Liver (tissue), 9 donors: Measurements from ENCODE around the gene FOXK2. TPM values are rescaled to one million over a fixed set of nuclear protein-coding genes. Genes with fewer than 3 reads are reported as not detected.

Source experiments
- DNase-seq: peaks from one replicate; pipeline ENCODE4 v3.0.0-alpha.2; 2017; ENCODE audit warnings: low spot score
- H3K27ac ChIP-seq, 2 donors: one replicate each; pipeline ENCODE4 v1.7.0; 2013; ENCODE audit warnings: inconsistent platforms in 2 of 2, low read length in 2 of 2, control low read depth in 1 of 2, low read depth in 1 of 2, mild to moderate bottlenecking in 1 of 2
- H3K27me3 ChIP-seq, 4 donors: one replicate each; pipeline versions ENCODE4 v1.6.1 to v1.7.0; 2013; ENCODE audit warnings: low read length in 3 of 4, inconsistent platforms in 1 of 4, mild to moderate bottlenecking in 1 of 4, moderate library complexity in 1 of 4; ENCODE audit not compliant: control insufficient read depth in 4 of 4, insufficient read depth in 4 of 4
- H3K36me3 ChIP-seq, 4 donors: one replicate each; pipeline versions ENCODE4 v1.6.1 to v1.7.0; 2013; ENCODE audit warnings: low read length in 3 of 4, mild to moderate bottlenecking in 3 of 4, low read depth in 1 of 4, moderate library complexity in 1 of 4; ENCODE audit not compliant: control insufficient read depth in 4 of 4, insufficient read depth in 3 of 4
- H3K4me1 ChIP-seq, 4 donors: one replicate each; pipeline versions ENCODE4 v1.6.1 to v1.7.0; 2013; ENCODE audit warnings: low read length in 3 of 4, mild to moderate bottlenecking in 3 of 4, moderate library complexity in 1 of 4; ENCODE audit not compliant: control insufficient read depth in 4 of 4, insufficient read depth in 4 of 4
- H3K4me3 ChIP-seq, 3 donors: one replicate each; pipeline versions ENCODE4 v1.6.1 to v1.7.0; 2013; ENCODE audit warnings: low read length in 3 of 3, control low read depth in 1 of 3, low read depth in 1 of 3, mild to moderate bottlenecking in 1 of 3
- H3K9ac ChIP-seq, 2 donors: one replicate each; pipeline ENCODE4 v1.7.0; 2013; ENCODE audit warnings: low read length in 2 of 2, mild to moderate bottlenecking in 2 of 2, moderate library complexity in 2 of 2, control low read depth in 1 of 2, low read depth in 1 of 2
- H3K9me3 ChIP-seq, 4 donors: one replicate each; pipeline versions ENCODE4 v1.6.1 to v1.7.0; 2013; ENCODE audit warnings: low read length in 3 of 4; ENCODE audit not compliant: control insufficient read depth in 4 of 4
- EGR1 ChIP-seq, 2 donors: IDR thresholded peaks; 2 replicates each; pipeline ENCODE4 v1.6.1; 2016 to 2018; ENCODE audit warnings: antibody characterized with exemption in 2 of 2, low read depth in 2 of 2
- FOXA1 ChIP-seq: IDR thresholded peaks from 2 replicates; pipeline ENCODE4 v1.6.1; 2016; ENCODE audit warnings: antibody characterized with exemption
- FOXA2 ChIP-seq: IDR thresholded peaks from 2 replicates; pipeline ENCODE4 v1.6.1; 2016; ENCODE audit warnings: antibody characterized with exemption
- GABPA ChIP-seq, 2 donors: IDR thresholded peaks in 1 of 2; conservative IDR thresholded peaks in 1 of 2; 2 replicates each; pipeline ENCODE4 v1.6.1; 2016; ENCODE audit warnings: antibody characterized with exemption in 2 of 2, mild to moderate bottlenecking in 1 of 2, moderate library complexity in 1 of 2
- HNF4A ChIP-seq, 2 donors: conservative IDR thresholded peaks; 2 replicates each; pipeline ENCODE4 v1.6.1; 2016; ENCODE audit warnings: antibody characterized with exemption in 2 of 2, mild to moderate bottlenecking in 2 of 2
- JUND ChIP-seq, 2 donors: IDR thresholded peaks; 2 replicates each; pipeline ENCODE4 v1.6.1; 2016; ENCODE audit warnings: antibody characterized with exemption in 2 of 2
- RAD21 ChIP-seq, 2 donors: IDR thresholded peaks; 2 replicates each; pipeline ENCODE4 v1.6.1; 2016; ENCODE audit warnings: antibody characterized with exemption in 2 of 2, mild to moderate bottlenecking in 2 of 2
- TAF1 ChIP-seq: conservative IDR thresholded peaks from 2 replicates; pipeline ENCODE4 v1.6.1; 2016; ENCODE audit warnings: antibody characterized with exemption, mild to moderate bottlenecking
- YY1 ChIP-seq: IDR thresholded peaks from 2 replicates; pipeline ENCODE4 v1.6.1; 2016; ENCODE audit warnings: antibody characterized with exemption, mild to moderate bottlenecking
- WGBS: extraction: QIAGEN DNeasy Blood & Tissue Kit; methylation state at CpG from one replicate; pipeline ENCODE4 v1.1.7; 2013; 5-methylcytosine and 5-hydroxymethylcytosine counted together
- polyA plus RNA-seq, 2 donors: library from polyadenylated mRNA; stranded (reverse) in 1 of 2; unstranded in 1 of 2; fragments of 200-250 nt in 1 of 2; fragments of >200 nt in 1 of 2; fragmentation: Nextera tagmentation in 1 of 2; extraction: Ambion mirVana in 1 of 2; gene quantifications; one replicate each; pipeline versions ENCODE4 v1.2.1 to v1.2.3, GENCODE V29; 2013 to 2015
- total RNA-seq, 2 donors: library from RNA; depleted of rRNA; stranded (reverse); fragments of >200 nt; gene quantifications; one replicate each; pipeline ENCODE4 v1.2.3, GENCODE V29; 2014
- TF ChIP-seq, protein P1 (sequence below): IDR thresholded peaks from 2 replicates; pipeline ENCODE4 v1.6.1; 2016; ENCODE audit warnings: antibody characterized with exemption
- TF ChIP-seq, protein P2 (sequence below): IDR thresholded peaks from 2 replicates; pipeline ENCODE4 v1.6.1; 2016; ENCODE audit warnings: antibody characterized with exemption
- TF ChIP-seq, protein P3 (sequence below): fragments of 150-350 bp; IDR thresholded peaks from 2 replicates; pipeline ENCODE4 v1.5.1; 2017; ENCODE audit warnings: improper control_type of control experiment, low read depth, low read length; ENCODE audit not compliant: missing input control
- donor health status: healthy.
- donor health status: healthy.
- donor health status: healthy.
- donor health status: healthy.
- donor health status: healthy.

FOXK2 gene
- total and polyA plus RNA-seq, 4 donors: 3.1 to 16.2 (median 10.8) TPM

- 88% methylated on average over 10 of the region's 10 CpGs for WGBS
- H3K9me3 ChIP-seq: no peaks in the 10 kb centered on the region
These were observed 100.1 kb downstream of the FOXK2 start for GRCh38 chr17:82619641-82620040.

GRCh38 chr17:82623707-82624106, 104.2 kb downstream of the FOXK2 start:
- no peak for DNase-seq
- no peaks in the 10 kb centered on the region for H3K27me3 ChIP-seq
- H3K4me3 ChIP-seq: no peak overlapping the region
- no peak overlapping the region for H3K9ac ChIP-seq
- TF ChIP-seq RAD21 (IDR thresholded peaks at IDR 0.05) (no peak), FOXA1 (no peak), HNF4A (conservative IDR thresholded peaks at IDR 0.05) (no peak), FOXA2 (no peak), YY1 (no peak), GABPA (IDR thresholded peaks at IDR 0.05 in 1 of 2, conservative IDR thresholded peaks at IDR 0.05 in 1 of 2) (no peak)
- TF ChIP-seq, protein P1, sequence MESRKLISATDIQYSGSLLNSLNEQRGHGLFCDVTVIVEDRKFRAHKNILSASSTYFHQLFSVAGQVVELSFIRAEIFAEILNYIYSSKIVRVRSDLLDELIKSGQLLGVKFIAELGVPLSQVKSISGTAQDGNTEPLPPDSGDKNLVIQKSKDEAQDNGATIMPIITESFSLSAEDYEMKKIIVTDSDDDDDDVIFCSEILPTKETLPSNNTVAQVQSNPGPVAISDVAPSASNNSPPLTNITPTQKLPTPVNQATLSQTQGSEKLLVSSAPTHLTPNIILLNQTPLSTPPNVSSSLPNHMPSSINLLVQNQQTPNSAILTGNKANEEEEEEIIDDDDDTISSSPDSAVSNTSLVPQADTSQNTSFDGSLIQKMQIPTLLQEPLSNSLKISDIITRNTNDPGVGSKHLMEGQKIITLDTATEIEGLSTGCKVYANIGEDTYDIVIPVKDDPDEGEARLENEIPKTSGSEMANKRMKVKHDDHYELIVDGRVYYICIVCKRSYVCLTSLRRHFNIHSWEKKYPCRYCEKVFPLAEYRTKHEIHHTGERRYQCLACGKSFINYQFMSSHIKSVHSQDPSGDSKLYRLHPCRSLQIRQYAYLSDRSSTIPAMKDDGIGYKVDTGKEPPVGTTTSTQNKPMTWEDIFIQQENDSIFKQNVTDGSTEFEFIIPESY: no peak
- TF ChIP-seq, protein P2, sequence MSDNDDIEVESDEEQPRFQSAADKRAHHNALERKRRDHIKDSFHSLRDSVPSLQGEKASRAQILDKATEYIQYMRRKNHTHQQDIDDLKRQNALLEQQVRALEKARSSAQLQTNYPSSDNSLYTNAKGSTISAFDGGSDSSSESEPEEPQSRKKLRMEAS: no peak
- TF ChIP-seq, protein P3, sequence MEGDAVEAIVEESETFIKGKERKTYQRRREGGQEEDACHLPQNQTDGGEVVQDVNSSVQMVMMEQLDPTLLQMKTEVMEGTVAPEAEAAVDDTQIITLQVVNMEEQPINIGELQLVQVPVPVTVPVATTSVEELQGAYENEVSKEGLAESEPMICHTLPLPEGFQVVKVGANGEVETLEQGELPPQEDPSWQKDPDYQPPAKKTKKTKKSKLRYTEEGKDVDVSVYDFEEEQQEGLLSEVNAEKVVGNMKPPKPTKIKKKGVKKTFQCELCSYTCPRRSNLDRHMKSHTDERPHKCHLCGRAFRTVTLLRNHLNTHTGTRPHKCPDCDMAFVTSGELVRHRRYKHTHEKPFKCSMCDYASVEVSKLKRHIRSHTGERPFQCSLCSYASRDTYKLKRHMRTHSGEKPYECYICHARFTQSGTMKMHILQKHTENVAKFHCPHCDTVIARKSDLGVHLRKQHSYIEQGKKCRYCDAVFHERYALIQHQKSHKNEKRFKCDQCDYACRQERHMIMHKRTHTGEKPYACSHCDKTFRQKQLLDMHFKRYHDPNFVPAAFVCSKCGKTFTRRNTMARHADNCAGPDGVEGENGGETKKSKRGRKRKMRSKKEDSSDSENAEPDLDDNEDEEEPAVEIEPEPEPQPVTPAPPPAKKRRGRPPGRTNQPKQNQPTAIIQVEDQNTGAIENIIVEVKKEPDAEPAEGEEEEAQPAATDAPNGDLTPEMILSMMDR: no peak
- WGBS: 90% methylated on average over 15 of the region's 15 CpGs
- no peak overlapping the region for H3K27ac ChIP-seq
- no peaks in the 10 kb centered on the region for H3K9me3 ChIP-seq
- H3K4me1 ChIP-seq: no peaks in the 10 kb centered on the region
- H3K36me3 ChIP-seq: peaks cover 11 to 60% (median 36%) of the 10 kb centered on the region in 4 donors

More at GRCh38 chr17:82619641-82620040, 100.1 kb downstream of the FOXK2 start:
- TF ChIP-seq RAD21 (IDR thresholded peaks at IDR 0.05) (no peak), FOXA1 (no peak), GABPA (IDR thresholded peaks at IDR 0.05 in 1 of 2, conservative IDR thresholded peaks at IDR 0.05 in 1 of 2) (no peak), JUND (IDR thresholded peaks at IDR 0.05) (no peak), FOXA2 (no peak), EGR1 (IDR thresholded peaks at IDR 0.05; ENCODE audit: low read depth in 2 of 2) (no peak), TAF1 (no peak)
- TF ChIP-seq, protein P3: no peak
- TF ChIP-seq, protein P1: no peak
- no peaks in the 10 kb centered on the region for H3K4me1 ChIP-seq
- no peak overlapping the region for H3K9ac ChIP-seq
- H3K27me3 ChIP-seq: no peaks in the 10 kb centered on the region
- H3K27ac ChIP-seq: no peak overlapping the region
- no peak for DNase-seq
- H3K36me3 ChIP-seq: peaks cover 19 to 75% (median 39%) of the 10 kb centered on the region in 4 donors
- H3K4me3 ChIP-seq: no peak overlapping the region
